GM21529 (cell line): ENCODE measurements around the gene RAB40C.

Experiments
- ATAC-seq: cut with Tn5 transposase; IDR thresholded peaks from one replicate; pipeline ENCODE4 v1.9.1; 2021; ENCODE audit not compliant: unreplicated experiment

The RAB40C gene, protein sequence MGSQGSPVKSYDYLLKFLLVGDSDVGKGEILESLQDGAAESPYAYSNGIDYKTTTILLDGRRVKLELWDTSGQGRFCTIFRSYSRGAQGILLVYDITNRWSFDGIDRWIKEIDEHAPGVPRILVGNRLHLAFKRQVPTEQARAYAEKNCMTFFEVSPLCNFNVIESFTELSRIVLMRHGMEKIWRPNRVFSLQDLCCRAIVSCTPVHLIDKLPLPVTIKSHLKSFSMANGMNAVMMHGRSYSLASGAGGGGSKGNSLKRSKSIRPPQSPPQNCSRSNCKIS

DNA sequence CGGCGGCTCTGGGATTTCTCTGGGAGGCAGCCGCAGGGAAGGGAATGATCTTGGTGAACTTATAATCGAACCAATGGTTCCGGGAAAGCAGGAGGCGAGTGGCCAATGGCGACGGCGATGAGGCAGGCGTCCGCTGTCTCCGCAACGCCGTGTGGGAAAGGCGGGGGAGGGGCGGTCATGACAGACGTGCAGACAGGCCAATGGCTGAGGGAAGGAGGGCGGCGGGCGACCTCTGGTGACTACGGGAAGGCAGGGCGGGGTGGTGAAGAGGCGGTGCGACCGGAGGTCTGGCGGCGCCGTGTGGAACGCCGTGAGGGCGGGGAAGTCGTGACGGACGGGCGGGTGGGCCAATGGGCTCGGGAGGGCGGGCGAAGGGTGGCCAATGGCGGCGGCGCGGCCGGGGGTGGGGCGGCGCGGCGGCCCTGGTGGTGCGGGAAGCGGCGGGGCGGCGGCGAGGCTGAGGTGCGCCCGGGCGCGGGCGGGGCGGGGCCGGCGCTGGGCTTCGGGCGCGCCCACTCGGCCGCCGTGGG lies at the start of gene RAB40C:
Gene RAB40C (plus strand): TSS at position 409 of the 530 bp plus-strand sequence. CDS start 226 bp downstream, outside the sequence.
- ATAC-seq: peak; percentile 79

DNA sequence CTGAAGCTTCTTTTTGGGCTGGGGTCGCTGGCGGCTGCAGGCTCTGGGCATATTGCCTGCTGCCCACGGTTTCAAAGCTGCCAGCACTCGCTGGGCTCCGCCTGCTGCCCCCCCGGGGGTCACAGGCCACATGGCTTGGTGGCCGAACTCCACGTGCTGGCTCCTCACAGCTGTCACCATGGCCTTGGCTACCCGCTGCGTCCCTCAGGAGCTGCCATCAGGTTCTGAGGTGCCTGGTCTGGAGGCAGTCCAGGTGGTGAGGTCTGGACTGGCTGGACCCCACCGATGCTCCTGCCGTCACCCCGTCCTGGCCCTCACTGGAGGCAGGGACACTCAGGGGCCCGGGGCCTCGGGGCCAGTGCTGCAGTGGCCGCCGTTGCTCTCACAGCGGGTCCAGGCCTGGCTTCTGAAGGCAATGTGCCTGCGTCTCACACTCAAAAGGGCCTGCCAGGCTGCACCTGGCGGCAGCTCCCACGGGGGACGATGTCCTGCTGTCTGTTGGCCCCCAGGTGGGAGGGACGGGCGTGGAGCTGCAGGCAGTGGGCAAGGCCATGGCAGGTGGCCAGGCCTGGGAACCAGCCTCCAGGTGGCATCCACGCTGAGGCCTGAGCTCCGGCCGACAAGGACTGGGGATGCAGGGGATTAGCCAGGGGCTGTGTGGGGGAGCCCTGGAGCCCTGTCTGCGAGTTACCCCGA lies 49.1 kb upstream of the RAB40C start:
- no peak for ATAC-seq

DNA sequence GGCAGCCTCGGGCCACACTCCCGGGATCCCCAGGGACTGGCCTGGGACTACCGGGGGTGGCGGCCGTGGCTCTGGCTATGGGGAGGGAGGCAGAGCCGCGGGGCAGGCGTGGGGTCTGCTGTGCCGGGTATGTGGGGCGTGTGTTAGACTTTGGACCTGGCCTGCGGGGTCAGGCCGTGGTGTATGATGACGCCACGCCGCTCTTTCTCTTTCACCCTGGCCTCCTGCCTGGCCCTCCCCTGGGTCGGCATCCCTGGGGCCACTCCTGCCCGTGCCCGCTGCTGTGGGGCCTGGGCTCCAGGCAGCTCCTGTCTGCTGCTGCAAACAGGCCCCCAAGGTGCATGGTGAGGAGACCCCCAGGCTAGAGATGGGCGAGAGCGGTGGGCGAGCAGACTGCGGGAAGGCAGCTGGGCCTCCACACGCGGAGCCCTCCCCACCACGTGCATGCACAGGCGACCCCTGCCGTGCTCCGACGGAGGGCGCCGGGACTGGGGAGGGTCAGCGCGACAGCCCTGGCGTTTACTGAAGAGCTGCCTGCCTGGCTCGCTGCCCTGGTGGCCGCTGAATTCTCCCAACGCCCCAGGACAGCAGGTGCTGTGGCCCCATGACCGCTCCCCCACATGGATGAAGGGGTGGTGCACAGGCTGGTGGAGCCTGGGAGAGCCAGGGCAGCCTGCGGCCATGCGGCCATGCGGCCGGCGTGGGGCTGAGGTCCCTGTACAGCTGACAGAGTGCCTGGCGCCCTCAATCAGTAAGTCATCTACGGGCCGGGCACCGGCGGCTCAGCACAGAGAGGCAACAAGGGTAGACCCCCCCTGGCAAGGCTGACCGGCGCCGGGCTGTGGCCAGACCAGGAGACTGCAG lies 46.3 kb upstream of the RAB40C start:
- ATAC-seq: no peak

DNA sequence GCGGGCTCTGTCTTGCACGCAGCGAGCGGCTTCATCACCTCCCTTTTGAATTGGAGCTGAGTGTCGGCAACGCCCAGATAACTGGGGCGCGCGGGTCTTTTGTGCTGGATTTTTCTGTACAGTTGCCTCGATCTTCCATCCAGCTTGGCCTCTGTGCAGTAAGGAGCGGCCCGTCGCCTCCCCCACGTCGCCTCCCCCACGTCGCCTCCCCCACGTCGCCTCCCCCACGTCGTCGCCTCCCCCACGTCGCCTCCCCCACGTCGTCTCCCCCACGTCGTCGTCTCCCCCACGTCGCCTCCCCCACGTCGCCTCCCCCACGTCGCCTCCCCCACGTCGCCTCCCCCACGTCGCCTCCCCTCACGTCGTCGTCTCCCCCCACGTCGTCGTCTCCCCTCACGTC lies 45.3 kb upstream of the RAB40C start:
- ATAC-seq: no peak

DNA sequence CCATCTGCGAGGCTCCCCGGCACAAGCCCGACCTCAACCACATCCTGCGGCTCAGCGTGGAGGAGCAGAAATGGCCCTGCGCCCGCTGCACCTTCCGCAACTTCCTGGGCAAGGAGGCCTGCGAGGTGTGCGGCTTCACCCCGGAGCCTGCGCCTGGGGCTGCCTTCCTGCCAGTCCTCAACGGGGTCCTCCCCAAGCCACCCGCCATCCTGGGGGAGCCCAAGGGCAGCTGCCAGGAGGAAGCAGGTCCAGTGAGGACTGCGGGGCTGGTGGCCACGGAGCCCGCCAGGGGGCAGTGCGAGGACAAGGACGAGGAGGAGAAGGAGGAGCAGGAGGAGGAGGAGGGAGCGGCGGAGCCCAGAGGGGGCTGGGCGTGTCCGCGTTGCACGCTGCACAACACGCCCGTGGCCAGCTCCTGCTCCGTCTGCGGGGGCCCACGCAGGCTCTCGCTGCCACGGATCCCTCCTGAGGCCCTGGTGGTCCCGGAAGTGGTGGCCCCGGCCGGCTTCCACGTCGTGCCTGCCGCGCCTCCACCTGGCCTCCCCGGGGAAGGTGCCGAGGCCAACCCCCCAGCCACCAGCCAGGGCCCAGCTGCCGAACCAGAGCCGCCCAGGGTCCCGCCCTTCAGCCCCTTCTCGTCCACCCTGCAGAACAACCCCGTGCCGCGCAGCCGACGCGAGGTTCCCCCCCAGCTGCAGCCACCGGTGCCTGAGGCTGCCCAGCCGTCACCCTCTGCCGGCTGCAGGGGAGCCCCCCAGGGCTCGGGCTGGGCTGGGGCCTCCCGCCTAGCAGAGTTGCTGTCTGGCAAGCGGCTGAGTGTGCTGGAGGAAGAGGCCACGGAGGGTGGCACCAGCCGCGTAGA lies 42.7 kb upstream of the RAB40C start:
- ATAC-seq: no peak

DNA sequence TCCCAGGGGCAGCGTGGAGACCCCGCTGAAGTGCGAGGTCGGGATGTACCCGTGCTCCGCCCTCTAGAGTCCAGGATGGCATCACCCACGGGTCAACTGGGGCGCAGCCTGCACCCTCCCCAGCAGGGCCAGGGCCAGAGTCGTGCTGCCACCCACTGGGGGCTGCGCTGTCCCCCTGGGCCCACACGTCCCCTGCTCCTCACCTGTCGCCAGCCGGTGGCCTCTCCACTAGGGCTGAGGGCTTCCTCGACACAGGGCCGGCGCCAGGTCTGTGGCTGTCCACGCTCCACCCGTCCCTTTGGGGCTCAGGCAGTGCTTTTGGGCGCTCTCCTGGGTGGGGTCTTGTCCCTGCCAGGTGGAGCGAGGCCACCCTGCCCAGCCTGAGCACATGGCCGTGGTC lies 41.3 kb upstream of the RAB40C start:
- no peak for ATAC-seq

DNA sequence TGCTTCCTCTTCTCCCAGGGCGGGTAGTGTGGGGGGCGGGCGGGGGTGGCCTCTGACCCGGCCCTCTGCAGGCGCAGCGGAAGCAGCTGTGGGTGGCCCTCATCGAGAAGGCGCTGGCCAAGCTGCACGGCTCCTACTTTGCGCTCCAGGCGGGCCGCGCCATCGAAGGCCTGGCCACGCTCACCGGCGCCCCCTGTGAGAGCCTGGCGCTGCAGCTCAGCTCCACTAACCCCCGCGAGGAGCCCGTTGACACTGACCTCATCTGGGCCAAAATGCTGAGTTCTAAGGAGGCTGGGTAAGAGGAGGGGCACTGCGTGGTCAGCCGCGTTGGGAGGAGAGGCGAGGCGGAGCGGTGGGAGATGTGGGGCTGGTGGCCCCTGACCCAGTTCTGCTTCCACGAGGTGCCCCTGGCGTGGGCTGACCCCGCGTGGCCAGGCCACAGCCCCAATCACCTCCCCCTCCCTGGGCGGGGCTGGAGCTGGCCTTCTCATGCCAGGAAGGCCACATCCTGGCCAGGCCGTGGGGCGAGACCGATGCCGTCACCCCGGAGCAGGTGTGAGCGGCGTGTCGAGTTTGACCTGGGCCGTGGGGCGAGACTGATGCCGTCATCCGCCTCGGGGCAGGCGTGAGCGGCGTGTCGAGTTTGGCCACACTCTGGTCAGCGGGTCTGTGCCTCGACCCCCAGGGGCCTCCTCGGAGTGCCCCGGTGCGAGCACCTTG lies 40.2 kb upstream of the RAB40C start:
- ATAC-seq: no peak

DNA sequence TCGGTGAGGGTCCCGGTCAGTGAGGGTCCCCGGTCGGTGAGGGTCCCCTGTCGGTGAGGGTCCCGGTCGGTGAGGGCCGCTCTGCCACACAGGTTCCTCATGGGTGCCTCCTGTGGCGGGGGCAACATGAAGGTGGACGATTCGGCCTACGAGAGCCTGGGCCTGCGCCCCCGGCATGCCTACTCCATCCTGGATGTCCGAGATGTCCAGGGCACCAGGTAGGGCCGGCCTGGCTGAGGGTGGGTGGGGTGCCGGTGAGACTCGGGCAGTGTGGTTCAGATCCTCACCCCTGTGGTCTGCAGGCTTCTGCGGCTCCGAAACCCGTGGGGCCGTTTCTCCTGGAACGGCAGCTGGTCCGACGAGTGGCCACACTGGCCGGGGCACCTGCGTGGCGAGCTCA lies 38.7 kb upstream of the RAB40C start:
- no peak for ATAC-seq

DNA sequence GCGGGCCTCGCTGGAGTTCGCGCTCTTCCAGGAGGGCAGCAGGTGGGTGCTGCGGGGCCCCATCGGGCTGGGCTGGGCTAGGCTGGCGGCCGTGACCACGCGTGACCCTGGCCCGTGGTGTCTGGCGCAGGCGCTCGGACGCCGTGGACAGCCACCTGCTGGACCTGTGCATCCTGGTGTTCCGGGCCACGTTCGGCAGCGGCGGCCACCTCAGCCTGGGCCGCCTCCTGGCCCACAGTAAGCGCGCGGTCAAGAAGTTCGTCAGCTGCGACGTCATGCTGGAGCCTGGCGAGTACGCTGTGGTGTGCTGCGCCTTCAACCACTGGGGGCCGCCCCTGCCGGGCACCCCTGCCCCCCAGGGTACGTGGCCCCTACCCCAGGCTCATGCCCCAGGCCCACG lies 37.7 kb upstream of the RAB40C start:
- no peak for ATAC-seq

DNA sequence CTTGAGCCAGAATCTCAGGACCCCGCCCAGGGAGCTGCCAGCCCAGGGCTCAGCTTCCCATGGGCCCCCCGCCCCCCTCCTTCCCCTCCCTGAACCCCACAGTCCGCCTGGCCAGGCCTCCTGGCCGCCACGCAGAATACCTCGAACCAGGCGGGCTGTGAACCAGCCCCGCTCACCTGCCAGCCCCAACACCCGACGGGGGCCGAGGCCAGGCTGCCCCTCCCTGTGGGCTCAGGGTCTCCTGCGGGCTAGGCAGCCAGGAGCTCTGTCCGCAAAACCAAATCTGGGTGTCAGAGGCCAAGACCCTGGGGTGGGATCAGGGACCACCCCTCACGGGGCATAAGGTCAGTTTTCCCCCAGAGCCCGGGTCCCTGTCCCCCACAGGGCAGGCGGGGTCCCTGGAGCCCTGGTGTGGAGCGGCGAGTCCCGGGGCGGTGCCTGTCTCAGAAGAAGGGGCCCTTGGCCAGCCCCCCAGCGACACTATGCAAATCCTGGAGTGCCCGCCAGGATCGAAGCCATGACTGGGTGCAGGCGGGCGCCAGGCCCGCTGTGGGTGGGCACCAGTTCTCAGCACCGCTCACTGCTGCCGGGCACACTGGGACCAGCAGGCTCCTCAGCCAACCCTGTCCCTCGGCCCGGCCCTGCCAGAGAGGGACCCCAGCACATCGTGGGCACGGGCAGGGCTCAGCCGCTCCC lies 36.1 kb upstream of the RAB40C start:
- no peak for ATAC-seq

DNA sequence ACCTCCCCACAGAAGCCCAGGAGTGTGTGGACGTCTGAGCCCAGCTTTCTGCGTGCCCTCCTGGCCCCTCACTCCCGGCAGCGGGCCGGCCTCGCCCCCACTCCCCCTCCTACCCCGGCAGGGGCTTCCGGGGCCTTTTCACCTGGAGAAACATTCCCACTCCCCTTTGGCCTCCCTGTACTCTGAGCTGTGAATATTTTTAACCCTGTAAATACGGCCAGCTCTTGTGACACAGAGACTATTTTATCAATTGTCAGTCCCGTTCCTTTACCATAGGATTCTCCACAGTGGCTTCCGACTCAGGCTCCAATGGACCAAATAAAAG lies 35.6 kb upstream of the RAB40C start:
- ATAC-seq: no peak

DNA sequence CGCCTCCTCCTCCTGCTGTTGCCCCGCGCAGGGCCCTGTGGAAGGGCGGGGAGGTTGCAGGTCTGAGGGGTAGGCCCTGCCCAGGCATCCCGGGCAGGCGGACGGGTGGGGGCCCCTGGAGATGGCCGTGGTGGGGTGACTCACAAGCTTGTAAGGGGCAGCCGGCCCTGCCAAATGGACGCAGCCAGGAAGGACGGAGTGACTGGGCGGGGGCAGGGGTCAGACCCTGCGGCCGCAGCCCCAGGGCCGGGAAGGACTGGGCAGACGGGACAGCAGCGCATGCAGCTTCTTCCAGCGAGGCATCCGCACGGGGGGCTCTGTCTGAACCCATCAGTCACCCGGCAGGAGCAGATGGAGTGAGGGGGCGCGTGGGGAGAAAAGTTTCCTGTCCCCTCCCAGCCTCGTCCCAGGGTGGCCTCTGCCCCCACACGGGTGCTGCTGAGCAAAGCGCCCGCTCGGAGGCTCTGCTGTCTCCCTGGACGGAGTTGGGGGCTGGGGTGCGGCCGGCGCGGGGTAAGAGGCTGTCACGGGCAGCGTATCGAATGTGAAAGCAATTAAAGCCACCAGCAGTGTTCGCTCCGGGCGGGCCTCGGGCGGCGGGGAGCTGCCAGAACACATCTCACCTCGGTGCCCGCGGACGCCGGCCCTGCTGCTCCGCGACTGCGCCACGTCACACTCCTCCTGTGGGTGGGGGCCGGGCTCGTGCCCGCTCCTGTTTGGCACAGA lies 35.1 kb upstream of the RAB40C start:
- no peak for ATAC-seq

DNA sequence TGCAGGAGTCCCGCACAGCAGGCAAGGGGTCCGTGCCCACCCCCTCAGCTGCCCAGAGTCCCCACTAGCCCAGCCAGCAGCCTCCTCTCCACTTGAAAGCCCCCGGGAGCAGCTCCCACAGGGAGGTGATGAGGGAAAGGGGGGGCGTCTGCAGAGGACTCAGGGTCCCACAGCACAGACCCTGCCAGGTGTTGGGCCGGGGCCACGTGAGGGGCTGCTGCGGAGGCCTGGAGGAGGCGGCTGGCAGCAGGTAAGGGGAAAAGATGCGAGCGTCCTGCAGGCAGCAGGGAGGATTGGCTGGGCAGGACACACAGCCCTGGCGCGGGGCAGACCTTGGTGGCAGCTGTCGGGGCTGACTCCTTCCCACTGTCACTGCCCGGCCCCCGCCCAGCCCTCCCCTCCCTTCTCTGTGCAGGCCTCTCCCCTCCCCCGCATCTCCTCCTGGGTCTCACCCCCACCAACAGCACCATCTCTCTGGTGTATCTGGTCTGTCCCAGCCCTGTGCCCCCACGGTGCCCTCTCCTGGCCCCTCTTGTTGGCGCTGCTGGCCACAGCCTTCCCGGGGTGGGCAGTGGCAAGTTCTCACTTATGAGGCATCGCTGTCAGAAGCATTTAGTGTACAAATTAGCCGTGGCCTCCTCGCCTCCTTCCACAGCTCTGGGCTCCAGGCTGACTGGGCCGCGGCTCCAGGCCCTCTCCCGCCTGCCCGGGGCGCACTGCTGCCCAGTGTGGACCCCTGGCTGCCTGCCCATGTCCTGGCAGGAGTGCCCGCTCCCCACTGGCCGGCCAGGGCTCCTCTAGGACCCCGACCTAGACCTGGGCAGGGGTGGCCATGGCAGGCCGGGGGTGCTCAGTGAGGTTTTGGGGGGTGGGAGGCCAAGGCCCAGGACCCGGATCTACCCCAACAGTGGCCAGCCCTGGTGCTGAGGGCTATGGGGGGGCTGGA lies 34.1 kb upstream of the RAB40C start:
- ATAC-seq: no peak

DNA sequence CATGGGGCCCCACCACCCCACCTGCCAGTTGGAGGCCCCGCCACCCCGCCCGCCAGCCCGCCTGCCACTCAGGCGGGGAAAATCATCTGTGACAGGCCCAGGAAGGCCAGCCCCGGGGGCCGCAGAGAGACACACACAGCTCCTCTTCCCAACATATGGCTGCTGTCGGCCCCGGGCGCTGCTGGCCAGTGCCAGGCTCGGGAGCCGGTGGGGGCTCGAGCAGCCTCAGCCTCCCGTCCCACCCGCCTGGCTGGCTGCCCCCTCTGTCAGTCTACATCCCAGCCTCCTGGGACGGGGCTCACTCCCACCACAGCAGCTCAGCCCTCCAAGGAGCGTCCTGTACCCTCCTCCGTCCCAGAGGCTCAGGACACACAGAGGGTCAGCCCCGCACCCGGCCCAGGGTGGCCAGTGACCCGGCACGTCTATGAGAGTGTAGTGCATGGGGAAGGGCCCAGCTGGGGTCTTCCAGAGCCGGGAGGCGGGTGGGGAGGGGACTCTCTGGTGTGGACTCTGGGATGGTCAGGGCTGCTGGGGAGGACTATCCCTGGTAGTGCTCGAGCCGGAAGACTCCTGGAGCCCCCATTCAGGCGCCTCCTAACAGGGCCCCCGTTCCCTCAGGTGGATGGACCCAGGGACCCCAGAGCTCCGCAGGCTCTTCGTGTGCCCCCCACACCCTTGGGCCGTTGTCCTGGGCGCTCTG lies 33.2 kb upstream of the RAB40C start:
- ATAC-seq: no peak

DNA sequence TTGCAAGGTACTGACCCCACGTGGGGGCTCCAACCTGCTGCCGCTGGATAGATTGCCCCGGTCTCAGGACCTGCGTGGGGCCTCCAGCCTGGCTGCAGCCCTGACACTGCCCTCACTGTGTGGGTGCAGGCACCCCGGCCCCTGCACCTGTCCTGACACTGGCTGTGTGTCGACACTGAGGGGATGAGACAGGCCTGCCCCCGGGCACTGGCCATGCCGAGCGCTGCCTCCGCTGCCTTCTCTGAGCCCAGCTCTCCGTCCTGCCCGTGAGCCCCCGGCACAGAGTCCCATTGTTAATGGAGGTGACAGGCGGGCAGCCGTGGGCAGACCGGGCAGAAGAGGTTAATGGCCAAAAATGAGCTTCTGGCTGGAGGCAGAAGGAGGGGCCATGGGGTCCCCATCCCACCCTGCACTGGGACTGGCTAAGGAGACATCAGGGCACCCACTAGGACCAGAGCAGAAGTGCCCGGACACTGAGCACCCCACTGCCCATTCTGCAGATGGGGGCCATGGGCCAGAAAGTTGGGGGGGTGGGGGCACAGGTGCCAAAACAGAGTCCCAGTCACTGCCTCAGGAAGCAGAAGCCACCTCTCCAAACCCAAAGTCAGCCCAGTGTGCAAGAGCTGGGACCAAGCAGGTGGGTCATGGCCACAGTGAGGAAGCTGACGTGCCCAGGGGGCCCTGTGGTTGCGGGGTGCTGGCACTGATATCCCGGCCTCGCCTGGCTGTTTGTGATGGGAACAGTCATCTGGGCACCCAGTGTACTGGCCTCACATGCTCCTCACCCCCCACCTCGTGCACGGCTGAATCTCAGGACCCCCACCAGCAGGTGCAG lies 32.2 kb upstream of the RAB40C start:
- ATAC-seq: no peak

DNA sequence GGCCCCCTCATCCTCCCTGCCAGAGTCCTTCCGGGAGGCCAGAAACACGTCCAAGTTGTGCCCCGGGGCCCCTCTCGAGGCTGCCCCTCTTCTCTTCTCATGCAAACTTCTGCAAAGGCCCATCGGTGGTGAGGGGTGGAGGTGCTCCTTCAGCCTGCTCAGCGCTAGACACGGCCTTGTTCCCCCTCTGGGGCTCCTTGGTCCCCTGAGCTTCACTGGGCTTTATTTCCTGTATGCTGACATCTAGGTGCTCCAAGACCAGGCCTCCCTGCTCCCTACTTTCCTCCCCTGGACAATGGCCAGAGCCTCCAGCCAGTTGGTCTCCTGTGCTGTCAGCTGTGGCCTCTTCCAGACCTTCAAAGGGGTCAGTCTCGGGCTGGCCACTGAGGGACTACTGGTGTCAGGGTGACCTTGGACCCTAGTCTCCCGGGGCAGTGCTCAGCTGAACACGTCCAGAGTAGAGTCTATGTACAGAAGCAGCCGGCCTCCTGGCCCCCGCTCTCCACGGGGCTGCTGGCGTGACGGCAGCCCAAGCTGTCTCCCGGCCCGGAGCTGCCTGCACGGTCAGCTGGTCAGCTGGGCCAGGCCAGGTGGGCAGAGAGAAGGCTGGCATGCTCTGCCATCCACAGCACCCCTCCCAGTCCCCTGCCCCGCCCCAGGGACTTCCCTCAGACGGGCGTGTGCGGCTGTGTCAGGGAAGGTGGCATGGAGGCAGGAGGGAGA lies 31.4 kb upstream of the RAB40C start:
- no peak for ATAC-seq
